HG03025 (cell line): Measurements from ENCODE around the gene ELOB.
"Not testable (repeated sequence)": the region's sequence is repeated elsewhere in the genome, so short reads cannot be mapped to it uniquely, and the experiment has no call there.

Experiments
- ATAC-seq: cut with Tn5 transposase; IDR thresholded peaks from one replicate; pipeline ENCODE4 v1.9.1; 2021; ENCODE audit warnings: mild to moderate bottlenecking, moderate library complexity; ENCODE audit not compliant: unreplicated experiment, low FRiP score

The ELOB gene

GRCh38 chr16:2726923-2727322, 50.2 kb downstream of the ELOB start:
- ATAC-seq = no peak

- ATAC-seq = no peak
These were observed 52.2 kb downstream of the ELOB start for GRCh38 chr16:2724816-2725348.

- ATAC-seq = no peak
These were observed 52.9 kb downstream of the ELOB start for GRCh38 chr16:2724088-2724676.

- not testable (repeated sequence) for ATAC-seq
These were observed 55.4 kb downstream of the ELOB start for GRCh38 chr16:2721634-2722173.
